ENCODE results near the gene RPL36A.

The RPL36A gene

DNA sequence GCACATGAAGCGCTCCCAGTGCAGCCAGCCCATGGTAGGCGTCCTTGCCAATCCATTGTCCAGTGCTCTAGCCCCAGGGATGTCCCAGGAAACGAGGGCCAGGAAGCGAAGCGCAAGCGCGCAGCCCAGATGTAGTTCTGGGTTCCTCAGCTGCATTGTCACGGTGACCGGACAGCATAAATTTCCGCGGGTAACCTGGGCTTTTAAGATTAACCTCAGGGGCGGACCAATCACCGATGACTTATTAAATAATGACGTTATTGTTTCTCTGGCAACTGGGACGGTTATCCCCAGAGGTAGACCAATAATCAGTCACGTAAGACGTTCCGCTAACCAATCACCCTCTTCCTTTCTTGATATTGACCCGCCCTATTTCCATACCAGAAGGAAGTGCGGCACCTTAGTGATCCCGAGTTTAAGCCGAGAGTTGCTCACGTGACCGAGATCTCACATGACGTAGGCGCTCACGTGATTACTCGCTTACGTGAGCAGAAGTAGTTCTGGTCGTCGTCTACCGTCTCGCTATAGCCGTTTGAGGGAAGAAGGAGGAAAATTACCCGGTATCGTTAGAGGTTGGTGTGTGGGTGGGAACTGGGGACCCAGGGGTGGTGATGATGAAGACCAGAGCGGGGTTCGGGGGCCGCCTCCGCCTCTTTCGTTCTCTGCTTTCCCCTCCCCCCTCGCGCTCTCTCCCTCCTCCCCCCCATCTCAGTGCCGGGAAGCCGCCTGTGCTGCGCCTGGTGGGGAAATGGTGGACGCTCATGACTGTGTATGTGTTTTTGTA is 17.1 kb downstream of the RPL36A start, which contains the start of the genes GLA and HNRNPH2:
GLA (minus strand) TSS at position 178 of the 784 bp plus-strand sequence; CDS start at position 156, 22 bp downstream.
HNRNPH2 (plus strand) TSS at position 475 of the 784 bp plus-strand sequence. CDS start 3,767 bp downstream, outside the sequence.
- TF ChIP-seq, protein P1, sequence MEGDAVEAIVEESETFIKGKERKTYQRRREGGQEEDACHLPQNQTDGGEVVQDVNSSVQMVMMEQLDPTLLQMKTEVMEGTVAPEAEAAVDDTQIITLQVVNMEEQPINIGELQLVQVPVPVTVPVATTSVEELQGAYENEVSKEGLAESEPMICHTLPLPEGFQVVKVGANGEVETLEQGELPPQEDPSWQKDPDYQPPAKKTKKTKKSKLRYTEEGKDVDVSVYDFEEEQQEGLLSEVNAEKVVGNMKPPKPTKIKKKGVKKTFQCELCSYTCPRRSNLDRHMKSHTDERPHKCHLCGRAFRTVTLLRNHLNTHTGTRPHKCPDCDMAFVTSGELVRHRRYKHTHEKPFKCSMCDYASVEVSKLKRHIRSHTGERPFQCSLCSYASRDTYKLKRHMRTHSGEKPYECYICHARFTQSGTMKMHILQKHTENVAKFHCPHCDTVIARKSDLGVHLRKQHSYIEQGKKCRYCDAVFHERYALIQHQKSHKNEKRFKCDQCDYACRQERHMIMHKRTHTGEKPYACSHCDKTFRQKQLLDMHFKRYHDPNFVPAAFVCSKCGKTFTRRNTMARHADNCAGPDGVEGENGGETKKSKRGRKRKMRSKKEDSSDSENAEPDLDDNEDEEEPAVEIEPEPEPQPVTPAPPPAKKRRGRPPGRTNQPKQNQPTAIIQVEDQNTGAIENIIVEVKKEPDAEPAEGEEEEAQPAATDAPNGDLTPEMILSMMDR (IDR thresholded peaks at IDR 0.05; ENCODE audit: low read depth, low read length) = no peak
- H3K4me3 ChIP-seq (ENCODE audit: low read depth, low read length) = peak within 1 kb of the TSS; percentile 70

DNA sequence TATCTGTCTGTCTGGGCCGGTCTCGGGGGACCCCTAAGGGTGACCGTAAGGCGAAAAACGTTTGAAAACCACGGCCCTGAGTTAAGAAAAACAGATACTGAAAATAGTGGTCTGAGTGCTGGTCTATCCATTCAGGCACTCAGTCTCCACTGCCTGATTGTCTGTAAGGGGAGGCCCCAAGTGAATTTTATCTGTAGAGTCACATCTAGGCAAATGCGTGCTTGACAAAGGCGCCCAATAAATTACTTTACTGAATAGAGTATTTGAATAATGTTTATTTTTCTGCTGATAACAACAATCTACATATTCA is 17.7 kb downstream of the RPL36A start:
- TF ChIP-seq, protein P1 (IDR thresholded peaks at IDR 0.05; ENCODE audit: low read depth, low read length) = no peak
- peak overlapping the region; percentile 70 for H3K4me3 ChIP-seq (ENCODE audit: low read depth, low read length)

GRCh38 chrX:101409043-101409442 is 18.2 kb downstream of the RPL36A start:
- peak overlapping the region; percentile 70 for H3K4me3 ChIP-seq (ENCODE audit: low read depth, low read length)
- TF ChIP-seq, protein P1 (IDR thresholded peaks at IDR 0.05; ENCODE audit: low read depth, low read length) = no peak

DNA sequence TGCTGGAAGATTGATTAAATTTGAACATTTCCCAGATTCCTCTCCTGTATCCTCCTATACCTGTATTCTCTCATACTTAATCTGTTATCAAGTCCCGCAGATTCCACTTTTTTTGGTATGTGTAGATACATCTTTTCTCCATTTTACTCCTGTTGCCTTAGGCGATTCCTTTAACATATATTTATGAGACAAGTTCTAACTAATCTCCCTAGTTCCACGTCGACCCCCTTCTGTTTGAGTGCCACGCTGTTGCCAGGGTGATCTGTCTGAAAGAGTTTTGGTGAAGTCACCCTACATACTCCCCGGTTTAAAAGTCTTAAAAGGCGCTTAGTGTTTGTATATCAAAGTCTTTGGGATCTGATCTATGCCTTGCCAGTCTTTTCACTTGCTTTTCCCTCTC is 19.6 kb downstream of the RPL36A start:
- TF ChIP-seq, protein P1 (IDR thresholded peaks at IDR 0.05; ENCODE audit: low read depth, low read length) = no peak

DNA sequence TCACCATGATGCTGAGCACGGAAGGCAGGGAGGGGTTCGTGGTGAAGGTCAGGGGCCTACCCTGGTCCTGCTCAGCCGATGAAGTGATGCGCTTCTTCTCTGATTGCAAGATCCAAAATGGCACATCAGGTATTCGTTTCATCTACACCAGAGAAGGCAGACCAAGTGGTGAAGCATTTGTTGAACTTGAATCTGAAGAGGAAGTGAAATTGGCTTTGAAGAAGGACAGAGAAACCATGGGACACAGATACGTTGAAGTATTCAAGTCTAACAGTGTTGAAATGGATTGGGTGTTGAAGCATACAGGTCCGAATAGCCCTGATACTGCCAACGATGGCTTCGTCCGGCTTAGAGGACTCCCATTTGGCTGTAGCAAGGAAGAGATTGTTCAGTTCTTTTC is 21.2 kb downstream of the RPL36A start:
- no peak overlapping the region for H3K4me3 ChIP-seq (ENCODE audit: low read depth, low read length)
- TF ChIP-seq, protein P1 (IDR thresholded peaks at IDR 0.05; ENCODE audit: low read depth, low read length) = no peak

More for the DNA sequence above, 19.6 kb downstream of the RPL36A start:
- H3K4me3 ChIP-seq (ENCODE audit: low read depth, low read length) = no peak overlapping the region

- no peak overlapping the region for H3K4me3 ChIP-seq (ENCODE audit: low read depth, low read length)
- TF ChIP-seq, protein P1 (IDR thresholded peaks at IDR 0.05; ENCODE audit: low read depth, low read length) = peak; percentile 60
Measured at GRCh38 chrX:101415180-101416145, 24.7 kb downstream of the RPL36A start.
